Skeletal muscle satellite cell (primary cell): ENCODE data around the gene SDE2.
"Not testable (repeated sequence)": the region's sequence is repeated elsewhere in the genome, so short reads cannot be mapped to it uniquely, and the experiment has no call there.

ENCODE experiments used
- H3K27me3 ChIP-seq: 2 replicates; pipeline ENCODE4 v1.7.0; 2013; ENCODE audit warnings: low read length; ENCODE audit not compliant: control insufficient read depth, insufficient read depth
- H3K36me3 ChIP-seq: 2 replicates; pipeline ENCODE4 v1.7.0; 2013; ENCODE audit warnings: mild to moderate bottlenecking, control low read depth, low read length; ENCODE audit not compliant: insufficient read depth
- H3K4me1 ChIP-seq: 2 replicates; pipeline ENCODE4 v1.7.0; 2013; ENCODE audit warnings: low read length; ENCODE audit not compliant: control insufficient read depth, insufficient read depth
- H3K4me2 ChIP-seq: 2 replicates; pipeline ENCODE4 v1.7.0; 2013; ENCODE audit warnings: mild to moderate bottlenecking, low read length
- H3K4me3 ChIP-seq: 2 replicates; pipeline ENCODE4 v1.7.0; 2013; ENCODE audit warnings: low read length
- H3K9ac ChIP-seq: 2 replicates; pipeline ENCODE4 v1.7.0; 2013; ENCODE audit warnings: mild to moderate bottlenecking, low read depth, low read length, moderate library complexity
- H3K9me3 ChIP-seq: replicated peaks from 2 replicates; pipeline ENCODE4 v1.7.0; 2013; ENCODE audit warnings: mild to moderate bottlenecking, control low read depth, low read length

The SDE2 gene

DNA sequence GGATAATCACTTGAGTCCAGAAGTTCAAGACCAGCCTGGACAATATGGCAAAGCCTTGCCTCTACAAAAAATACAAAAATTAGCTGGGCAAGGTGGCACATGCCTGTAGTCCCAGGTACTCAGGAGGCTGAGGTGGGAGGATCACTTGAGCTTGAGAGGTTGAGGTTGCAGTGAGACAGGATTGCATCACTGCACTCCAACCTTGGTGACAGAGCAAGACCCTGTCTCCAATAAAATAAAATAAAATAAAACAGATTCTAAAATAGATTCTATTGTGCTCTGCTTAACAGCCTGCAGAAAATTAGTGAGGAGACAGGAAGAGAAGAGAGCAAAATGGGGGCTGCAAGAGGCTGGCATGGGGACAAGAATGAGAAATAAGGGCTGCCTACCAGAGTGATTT, 7.5 kb upstream of the SDE2 start:
- no peak overlapping the region for H3K9ac ChIP-seq
- H3K4me2 ChIP-seq: no peak overlapping the region
- H3K4me1 ChIP-seq: peaks cover 12% of the 10 kb centered on the region
- peaks cover 11% of the 10 kb centered on the region for H3K27me3 ChIP-seq
- no peak overlapping the region for H3K4me3 ChIP-seq
- H3K9me3 ChIP-seq: no peaks in the 10 kb centered on the region
- no peaks in the 10 kb centered on the region for H3K36me3 ChIP-seq

GRCh38 chr1:226004396-226004795, 5.3 kb upstream of the SDE2 start:
- H3K4me2 ChIP-seq: no peak overlapping the region
- peaks cover 20% of the 10 kb centered on the region for H3K4me1 ChIP-seq
- no peaks in the 10 kb centered on the region for H3K36me3 ChIP-seq
- H3K4me3 ChIP-seq: no peak overlapping the region
- peaks cover under 1% of the 10 kb centered on the region for H3K27me3 ChIP-seq
- no peak overlapping the region for H3K9ac ChIP-seq
- no peaks in the 10 kb centered on the region for H3K9me3 ChIP-seq

DNA sequence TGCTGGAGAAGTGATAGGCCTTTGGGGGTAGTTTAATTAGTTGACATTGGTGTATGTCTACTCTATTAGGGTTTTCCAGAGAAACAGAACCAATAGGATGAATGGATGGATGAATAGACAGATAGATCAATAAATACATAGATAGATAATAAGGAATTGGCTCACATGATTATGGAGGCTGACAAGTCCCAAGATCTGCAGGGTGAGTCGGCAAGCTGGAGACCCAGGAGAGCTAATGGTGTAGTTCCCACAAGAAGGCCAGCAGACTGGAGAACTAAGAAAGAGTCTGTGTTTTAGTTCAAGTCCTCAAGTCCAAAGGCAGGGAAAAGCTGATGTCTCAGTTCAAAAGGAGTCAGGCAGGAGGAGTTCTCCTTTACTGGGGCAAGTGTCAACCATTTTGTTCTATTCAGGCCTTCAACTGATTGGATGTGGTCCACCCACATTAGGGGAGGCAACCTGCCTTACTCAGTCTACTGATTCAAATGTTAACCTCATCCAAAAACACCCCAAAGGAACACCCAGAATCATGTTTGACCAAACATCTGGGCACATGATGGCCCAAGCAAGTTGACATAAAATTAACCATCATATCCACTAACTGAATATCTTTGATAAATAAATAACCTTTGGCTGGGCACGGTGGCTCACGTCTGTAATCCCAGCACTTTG, 4.5 kb upstream of the SDE2 start:
- Histone ChIP-seq H3K9ac (no peak overlapping the region), H3K27me3 (no peaks in the 10 kb centered on the region), H3K9me3 (no peaks in the 10 kb centered on the region), H3K4me2 (no peak overlapping the region), H3K4me3 (no peak overlapping the region), H3K36me3 (no peaks in the 10 kb centered on the region), H3K4me1 (peaks cover 20% of the 10 kb centered on the region)

GRCh38 chr1:226002667-226003501, 3.7 kb upstream of the SDE2 start:
- no peaks in the 10 kb centered on the region for H3K9me3 ChIP-seq
- peak overlapping the region; percentile 50 for H3K4me2 ChIP-seq
- H3K9ac ChIP-seq: peak overlapping the region; percentile 2
- H3K4me1 ChIP-seq: peaks cover 20% of the 10 kb centered on the region
- no peaks in the 10 kb centered on the region for H3K36me3 ChIP-seq
- peak overlapping the region; percentile 24 for H3K4me3 ChIP-seq
- H3K27me3 ChIP-seq: no peaks in the 10 kb centered on the region

GRCh38 chr1:226001963-226002666, 3.0 kb upstream of the SDE2 start:
- Histone ChIP-seq H3K27me3 (no peaks in the 10 kb centered on the region), H3K4me3 (peak overlapping the region; percentile 24), H3K36me3 (no peaks in the 10 kb centered on the region), H3K9ac (peak overlapping the region; percentile 2), H3K9me3 (no peaks in the 10 kb centered on the region), H3K4me2 (peak overlapping the region; percentile 50), H3K4me1 (peaks cover 28% of the 10 kb centered on the region)

DNA sequence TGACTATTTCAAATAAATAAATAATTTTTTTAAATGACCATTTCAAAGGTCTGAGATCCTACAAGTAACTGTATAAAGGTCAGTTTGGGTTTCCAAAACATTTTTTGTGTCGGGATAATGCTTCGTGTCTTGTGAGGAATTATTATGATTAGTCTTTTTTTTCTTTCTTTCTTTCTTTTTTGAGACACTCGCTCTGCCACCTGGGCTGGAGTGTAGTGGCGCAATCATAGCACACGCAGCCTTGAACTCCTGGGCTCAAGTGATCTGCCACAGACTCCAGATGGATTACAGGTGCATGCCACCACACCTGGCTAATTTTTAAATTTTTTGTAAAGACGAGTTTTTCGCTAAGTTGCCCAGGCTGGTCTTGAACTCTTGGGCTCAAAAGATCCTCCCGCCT, 1.9 kb upstream of the SDE2 start:
- H3K4me1 ChIP-seq: peaks cover 37% of the 10 kb centered on the region
- no peak overlapping the region for H3K4me2 ChIP-seq
- H3K9ac ChIP-seq: no peak overlapping the region
- H3K36me3 ChIP-seq: no peaks in the 10 kb centered on the region
- no peaks in the 10 kb centered on the region for H3K27me3 ChIP-seq
- H3K9me3 ChIP-seq: no peaks in the 10 kb centered on the region
- H3K4me3 ChIP-seq: no peak overlapping the region

DNA sequence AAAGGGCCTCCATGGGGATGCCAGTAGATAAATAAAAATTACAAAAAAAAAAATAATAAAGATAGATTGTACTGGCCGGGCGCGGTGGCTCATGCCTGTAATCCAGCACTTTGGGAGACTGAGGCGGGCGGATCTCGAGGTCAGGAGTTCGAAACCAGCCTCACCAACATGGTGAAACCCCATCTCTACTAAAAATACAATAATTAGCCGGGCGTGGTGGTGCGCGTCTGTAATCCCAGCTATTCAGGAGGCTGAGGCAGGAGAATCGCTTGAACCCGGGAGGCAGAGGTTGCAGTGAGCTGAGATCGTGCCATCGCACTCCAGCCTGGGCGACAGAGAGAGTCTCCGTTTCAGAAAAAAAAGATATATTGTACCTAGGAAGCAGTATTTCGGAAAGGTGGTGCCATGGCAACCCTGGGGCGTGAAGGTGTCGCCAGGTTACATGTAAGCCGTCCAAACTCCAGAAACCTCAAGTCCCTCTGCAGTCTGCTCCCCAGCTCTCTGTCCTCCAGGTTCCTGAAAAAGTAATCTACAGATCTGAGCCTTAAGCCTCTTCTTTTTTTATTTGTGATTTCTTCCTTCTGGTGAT, 1.4 kb upstream of the SDE2 start:
- not testable (repeated sequence) for H3K4me2 ChIP-seq, H3K9ac ChIP-seq, H3K9me3 ChIP-seq, H3K36me3 ChIP-seq, H3K4me3 ChIP-seq, H3K27me3 ChIP-seq
- H3K4me1 ChIP-seq: peaks cover 37% of the 10 kb centered on the region

- Histone ChIP-seq H3K4me3 (peak overlapping the region; percentile 72), H3K4me2 (peak overlapping the region; percentile 88), H3K9ac (peak overlapping the region; percentile 90), H3K9me3 (no peaks in the 10 kb centered on the region), H3K36me3 (peaks cover 3% of the 10 kb centered on the region), H3K4me1 (peaks cover 37% of the 10 kb centered on the region), H3K27me3 (no peaks in the 10 kb centered on the region)
Measured at GRCh38 chr1:225999912-226000337, 782 bp upstream of the SDE2 start.

GRCh38 chr1:225998560-225999226, 450 bp downstream of the SDE2 start:
- H3K9me3 ChIP-seq: no peaks in the 10 kb centered on the region
- H3K36me3 ChIP-seq: peaks cover 14% of the 10 kb centered on the region
- H3K27me3 ChIP-seq: no peaks in the 10 kb centered on the region
- peak overlapping the region; percentile 97 for H3K9ac ChIP-seq
- H3K4me3 ChIP-seq: peak overlapping the region; percentile 95
- H3K4me2 ChIP-seq: peak overlapping the region; percentile 80
- peaks cover 37% of the 10 kb centered on the region for H3K4me1 ChIP-seq

- Histone ChIP-seq H3K4me1 (peaks cover 27% of the 10 kb centered on the region), H3K9me3 (no peaks in the 10 kb centered on the region), H3K27me3 (no peaks in the 10 kb centered on the region), H3K4me2 (peak overlapping the region; percentile 80), H3K36me3 (peaks cover 28% of the 10 kb centered on the region), H3K4me3 (peak overlapping the region; percentile 22), H3K9ac (peak overlapping the region; percentile 97)
Measured at GRCh38 chr1:225996946-225997545, 2.1 kb downstream of the SDE2 start.
